ENCODE data around the gene PMPCA.

Gene PMPCA, protein sequence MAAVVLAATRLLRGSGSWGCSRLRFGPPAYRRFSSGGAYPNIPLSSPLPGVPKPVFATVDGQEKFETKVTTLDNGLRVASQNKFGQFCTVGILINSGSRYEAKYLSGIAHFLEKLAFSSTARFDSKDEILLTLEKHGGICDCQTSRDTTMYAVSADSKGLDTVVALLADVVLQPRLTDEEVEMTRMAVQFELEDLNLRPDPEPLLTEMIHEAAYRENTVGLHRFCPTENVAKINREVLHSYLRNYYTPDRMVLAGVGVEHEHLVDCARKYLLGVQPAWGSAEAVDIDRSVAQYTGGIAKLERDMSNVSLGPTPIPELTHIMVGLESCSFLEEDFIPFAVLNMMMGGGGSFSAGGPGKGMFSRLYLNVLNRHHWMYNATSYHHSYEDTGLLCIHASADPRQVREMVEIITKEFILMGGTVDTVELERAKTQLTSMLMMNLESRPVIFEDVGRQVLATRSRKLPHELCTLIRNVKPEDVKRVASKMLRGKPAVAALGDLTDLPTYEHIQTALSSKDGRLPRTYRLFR

DNA sequence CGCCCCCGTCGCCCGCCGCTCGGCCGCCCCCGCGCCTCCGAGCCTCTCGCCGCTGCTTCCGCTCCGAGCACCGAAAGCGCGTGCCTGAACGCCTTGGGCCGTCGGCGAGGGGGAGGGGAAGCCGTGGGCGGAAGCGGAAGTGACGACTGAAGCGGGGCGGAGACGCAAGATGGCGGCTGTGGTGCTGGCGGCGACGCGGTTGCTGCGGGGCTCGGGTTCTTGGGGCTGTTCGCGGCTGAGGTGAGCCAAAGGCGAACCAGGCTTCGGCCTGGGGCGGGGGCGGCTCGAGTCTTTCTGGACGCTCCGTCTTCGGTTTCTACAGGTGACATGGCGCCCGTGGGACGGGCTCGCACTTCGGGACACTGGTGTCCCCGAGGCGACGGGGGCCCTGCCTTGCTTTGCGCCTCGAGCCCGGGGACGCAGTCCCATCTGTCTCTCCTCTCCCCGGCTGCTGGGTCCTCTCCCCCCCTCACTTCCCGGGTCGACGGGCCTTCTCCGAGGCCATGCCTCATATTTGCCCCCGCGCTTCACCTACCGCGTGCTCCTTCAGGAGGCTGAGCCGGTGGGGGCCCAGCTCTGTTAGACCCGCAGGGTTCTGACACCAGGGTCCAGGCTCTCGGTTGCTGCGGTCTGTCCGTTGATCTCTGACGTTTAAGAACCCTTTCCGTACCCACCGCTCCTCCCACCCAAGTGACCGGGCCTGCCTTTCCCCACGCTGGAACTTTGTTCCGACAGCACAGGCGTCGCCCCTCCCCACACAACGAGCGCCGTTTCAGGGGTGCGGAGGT lies at the start of gene PMPCA, which contains the start of gene ENTR1:
TSS of gene PMPCA (plus strand) at position 159 of the 788 bp plus-strand sequence. CDS start at position 170, 11 bp downstream.
TSS of gene ENTR1 (minus strand) at position 115 of the 788 bp plus-strand sequence. CDS start 217 bp downstream, outside the sequence.
- DNase-seq: peak; percentile 90

DNA sequence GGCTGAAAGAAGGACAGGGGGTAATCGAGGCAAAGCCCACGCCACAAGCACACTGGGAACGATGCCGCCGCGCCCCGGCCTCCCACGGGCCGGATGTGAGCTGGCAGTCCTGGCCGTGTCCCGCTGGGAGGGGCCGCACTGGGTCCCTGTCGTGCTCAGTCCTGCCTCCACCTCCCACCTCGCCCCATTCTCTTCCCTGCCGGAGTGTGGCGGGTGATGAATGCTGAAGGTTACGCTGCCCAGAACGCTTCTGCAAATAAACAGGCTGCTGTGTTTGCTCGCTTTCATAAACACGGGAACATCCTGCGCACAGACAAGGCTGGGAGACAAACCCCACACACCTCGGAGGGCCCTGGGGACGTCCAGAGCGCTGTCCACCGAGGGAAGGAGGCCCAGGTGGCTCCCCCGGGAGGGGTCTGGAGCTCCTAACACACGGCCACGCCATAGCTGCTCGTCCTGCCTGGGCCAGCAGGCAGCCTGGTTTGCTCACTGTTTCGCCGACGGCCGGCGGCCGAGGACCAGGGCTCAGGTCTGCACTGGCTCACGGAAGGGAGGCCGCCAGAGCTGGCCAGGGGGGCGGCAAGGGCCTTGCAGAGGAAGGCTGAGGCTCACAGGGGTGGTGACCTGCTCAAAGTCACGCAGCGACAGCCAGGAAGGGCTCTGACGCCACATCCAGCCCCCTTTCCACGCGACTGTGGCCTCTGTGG lies 49.3 kb upstream of the PMPCA start:
- DNase-seq: no peak

GRCh38 chr9:136361754-136362449 lies 48.6 kb upstream of the PMPCA start:
- no peak for DNase-seq

- DNase-seq: no peak
Observed at GRCh38 chr9:136362450-136362784, 48.0 kb upstream of the PMPCA start.

- DNase-seq: peak; percentile 94
Observed at GRCh38 chr9:136363106-136363948, 47.1 kb upstream of the PMPCA start, which contains the start of gene DNLZ. TSS of gene DNLZ (minus strand) at chr9:136363744. CDS start at chr9:136363714, 30 bp downstream.

GRCh38 chr9:136363949-136364748 lies 46.3 kb upstream of the PMPCA start:
- no peak for DNase-seq

GRCh38 chr9:136364942-136365774 lies 45.3 kb upstream of the PMPCA start:
- no peak for DNase-seq

DNA sequence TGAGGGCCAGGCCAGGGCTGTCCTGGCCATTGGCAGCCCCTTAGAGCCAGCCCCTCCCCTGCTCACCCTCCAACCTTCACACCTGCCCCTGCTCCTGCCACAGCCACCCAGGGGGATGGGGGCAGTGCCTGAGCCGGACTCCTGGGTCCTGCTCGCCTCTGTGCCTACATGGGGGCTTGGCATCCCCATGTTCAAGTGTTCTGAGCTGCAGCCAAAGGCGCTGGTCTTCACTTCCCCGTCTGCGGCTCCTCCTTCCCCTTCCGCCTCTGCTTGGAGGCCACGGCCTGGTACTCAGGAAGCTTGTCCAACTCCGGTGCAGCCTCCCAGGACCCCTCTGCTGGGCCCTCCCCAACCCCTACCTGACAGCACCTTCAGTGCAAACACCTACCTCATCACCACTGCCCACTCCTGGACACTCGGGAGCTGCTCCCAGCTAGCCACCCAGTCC lies 44.7 kb upstream of the PMPCA start:
- DNase-seq: no peak

GRCh38 chr9:136366826-136367225 lies 43.6 kb upstream of the PMPCA start:
- DNase-seq: no peak

GRCh38 chr9:136367296-136368145 lies 42.9 kb upstream of the PMPCA start:
- DNase-seq: no peak

DNA sequence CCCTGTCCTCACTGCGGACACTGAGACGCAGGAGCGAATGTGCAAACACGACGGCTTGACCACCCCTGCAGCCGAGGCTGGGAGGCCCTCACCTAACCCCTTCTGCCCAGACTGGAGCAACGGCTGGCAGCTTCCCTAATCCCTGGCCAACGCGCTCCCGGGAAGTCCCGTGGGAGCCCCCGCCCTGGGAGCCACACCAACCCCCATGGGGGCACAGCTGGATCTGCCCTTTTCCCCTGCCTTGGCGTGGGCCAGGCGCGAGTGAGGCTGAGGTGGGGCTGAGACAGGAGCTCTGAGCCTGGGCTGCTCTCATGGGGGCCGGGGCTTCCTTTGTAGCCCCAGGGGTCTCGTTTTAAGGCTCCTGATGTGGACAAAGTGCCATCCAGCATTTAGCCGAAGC lies 42.3 kb upstream of the PMPCA start:
- no peak for DNase-seq

- DNase-seq: no peak
Observed at GRCh38 chr9:136370037-136370436, 40.4 kb upstream of the PMPCA start.

GRCh38 chr9:136370687-136371532 lies 39.5 kb upstream of the PMPCA start:
- no peak for DNase-seq

- DNase-seq: no peak
Observed at GRCh38 chr9:136371533-136371880, 39.0 kb upstream of the PMPCA start.

GRCh38 chr9:136372006-136372405 lies 38.5 kb upstream of the PMPCA start:
- no peak for DNase-seq

- DNase-seq: no peak
Observed at GRCh38 chr9:136372561-136373299, 37.7 kb upstream of the PMPCA start.
